ENCODE measurements around the gene IL16.
A peak's percentile ranks its signal among the peaks of the same experiment; 100 is the strongest.

The IL16 gene

DNA sequence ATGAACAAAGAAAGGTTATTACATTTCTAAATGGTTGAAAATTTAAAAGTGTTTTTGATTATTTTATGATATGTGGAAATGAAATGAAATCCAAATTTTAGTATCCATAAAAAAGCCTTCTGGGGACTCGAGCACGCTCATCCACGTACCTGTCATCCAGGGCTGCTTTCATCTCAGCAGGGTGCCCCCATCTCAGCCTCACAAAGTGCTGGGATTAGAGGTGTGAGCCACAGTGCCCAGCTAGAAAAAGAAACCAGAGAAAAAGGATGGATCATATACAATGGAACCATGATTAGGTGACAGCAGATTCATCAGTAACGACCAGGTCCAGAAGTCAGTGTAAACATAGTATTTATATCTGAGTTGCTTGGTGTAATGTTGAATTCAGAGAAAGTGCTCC lies 77.6 kb downstream of the IL16 start:
- no peaks in the 10 kb centered on the region for H3K27me3 ChIP-seq
- peaks cover 26 to 29% (median 28%) of the 10 kb centered on the region in 11 experiments for H3K9me3 ChIP-seq (replicated peaks in 1 of 11)
- H3K9ac ChIP-seq: no peak overlapping the region
- peaks cover 0 to 15% (median 0%) of the 10 kb centered on the region in 11 experiments; a peak in 4 of 22 replicates for H3K36me3 ChIP-seq
- H3K27ac ChIP-seq: no peak overlapping the region
- no peak for TF ChIP-seq Cebpa-rat (IDR thresholded peaks at IDR 0.05)
- peaks cover 14 to 26% (median 22%) of the 10 kb centered on the region in 10 experiments for H3K4me1 ChIP-seq
- no peaks in the 10 kb centered on the region for H4K20me1 ChIP-seq
- no peak overlapping the region for H3K4me2 ChIP-seq
- H3K4me3 ChIP-seq: no peak overlapping the region

DNA sequence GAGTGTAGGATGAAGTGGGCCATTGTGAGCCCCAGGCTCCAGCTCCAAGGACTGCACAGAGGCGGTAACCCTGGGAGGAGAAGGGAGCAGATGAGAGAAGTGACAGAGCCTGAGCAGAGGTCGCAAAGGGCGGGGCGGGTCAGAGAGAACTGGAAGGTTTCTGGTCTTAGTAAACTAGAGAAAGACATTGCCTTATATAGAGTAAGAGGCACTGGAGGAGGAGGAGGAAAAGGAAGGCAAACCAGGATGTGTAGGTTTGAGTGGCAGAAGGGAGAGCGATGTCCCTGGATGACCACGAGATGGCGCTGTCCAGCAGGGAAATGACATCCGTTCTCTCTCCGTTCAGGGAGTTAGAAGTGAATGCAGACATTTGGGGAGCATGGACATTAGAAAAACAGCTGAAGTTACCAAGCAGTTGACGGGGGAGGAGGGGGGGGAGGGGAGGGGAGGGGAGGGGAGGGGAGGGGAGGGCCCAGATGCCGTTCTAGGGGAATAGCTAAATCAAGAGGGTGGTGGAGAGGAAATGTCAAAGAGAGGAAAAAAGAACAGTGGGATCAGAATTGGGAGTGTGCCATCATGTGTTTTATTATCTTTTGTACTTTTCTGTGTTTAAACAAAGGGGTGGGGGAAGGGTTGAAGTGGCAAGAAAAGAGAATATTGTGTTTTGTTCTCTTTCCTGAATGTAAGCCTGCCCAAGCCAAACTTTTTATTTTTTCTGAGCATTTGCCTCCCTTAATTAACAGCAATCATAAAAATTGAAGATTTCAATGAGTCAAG lies 78.4 kb downstream of the IL16 start:
- peak overlapping the region in 7 of 11 experiments; percentile 3 to 67 (median 40); a peak in 8 of 22 replicates for H3K27ac ChIP-seq
- peak overlapping the region in 3 of 11 experiments; percentile 27 to 41 (median 37); a peak in 3 of 22 replicates for H3K9ac ChIP-seq
- no peak for TF ChIP-seq Cebpa-rat (IDR thresholded peaks at IDR 0.05)

GRCh38 chr15:81275711-81276392 lies 79.2 kb downstream of the IL16 start:
- peaks cover 26 to 30% (median 28%) of the 10 kb centered on the region in 11 experiments for H3K9me3 ChIP-seq (replicated peaks in 1 of 11)
- 0 out of 22 replicates have a peak, but pooled peaks of 1 of the 11 experiments have one; percentile 25 for TF ChIP-seq Cebpa-rat (IDR thresholded peaks at IDR 0.05)
- H3K36me3 ChIP-seq: peaks cover 0 to 15% (median 0%) of the 10 kb centered on the region in 11 experiments; a peak in 4 of 22 replicates
- H3K27me3 ChIP-seq: no peaks in the 10 kb centered on the region
- H3K4me2 ChIP-seq: peak overlapping the region in 9 of 11 experiments; percentile 3 to 53 (median 14); a peak in 8 of 22 replicates
- H3K27ac ChIP-seq: peak overlapping the region in 7 of 11 experiments; percentile 3 to 67 (median 40); a peak in 8 of 22 replicates
- peak overlapping the region in 2 of 11 experiments; percentile 37 to 41; a peak in 4 of 22 replicates for H3K9ac ChIP-seq
- H3K4me3 ChIP-seq: no peak overlapping the region
- H3K4me1 ChIP-seq: peaks cover 9 to 25% (median 18%) of the 10 kb centered on the region in 10 experiments
- no peaks in the 10 kb centered on the region for H4K20me1 ChIP-seq

More for the DNA sequence above, 78.4 kb downstream of the IL16 start:
- Histone ChIP-seq H3K9me3 (replicated peaks in 1 of 11) (peaks cover 26 to 30% (median 28%) of the 10 kb centered on the region in 11 experiments), H3K4me3 (no peak overlapping the region), H3K4me1 (peaks cover 9 to 22% (median 17%) of the 10 kb centered on the region in 10 experiments), H4K20me1 (no peaks in the 10 kb centered on the region), H3K36me3 (peaks cover 0 to 15% (median 0%) of the 10 kb centered on the region in 11 experiments; a peak in 4 of 22 replicates), H3K4me2 (peak overlapping the region in 9 of 11 experiments; percentile 13 to 53 (median 24); a peak in 9 of 22 replicates), H3K27me3 (no peaks in the 10 kb centered on the region)

DNA sequence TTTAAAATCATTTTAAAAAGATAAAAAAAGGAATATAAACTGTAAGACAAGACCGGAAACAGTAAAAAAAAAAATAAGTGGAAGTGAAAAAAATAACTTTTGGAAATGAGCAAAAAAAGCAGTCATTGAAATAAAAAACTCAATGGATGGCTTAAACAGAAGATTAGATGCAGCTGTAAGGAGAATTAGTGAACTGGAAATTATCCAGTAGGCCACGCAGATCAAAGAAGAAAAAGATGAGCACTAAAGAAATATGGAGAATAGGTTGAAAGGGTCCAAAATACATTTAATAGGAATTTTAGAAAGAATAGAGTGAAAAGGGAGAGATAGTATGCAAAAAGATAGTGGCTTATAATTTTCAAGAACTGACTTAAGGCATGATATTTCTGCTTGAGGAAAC lies 80.3 kb downstream of the IL16 start:
- Histone ChIP-seq H3K4me1 (peaks cover 21 to 35% (median 27%) of the 10 kb centered on the region in 10 experiments), H3K27me3 (no peaks in the 10 kb centered on the region), H3K9ac (no peak overlapping the region), H3K27ac (no peak overlapping the region), H3K9me3 (replicated peaks in 1 of 11) (peaks cover 26 to 30% (median 28%) of the 10 kb centered on the region in 11 experiments), H3K4me2 (no peak overlapping the region), H4K20me1 (no peaks in the 10 kb centered on the region), H3K4me3 (no peak overlapping the region), H3K36me3 (peaks cover 0 to 15% (median 0%) of the 10 kb centered on the region in 11 experiments; a peak in 4 of 22 replicates)
- no peak for TF ChIP-seq Cebpa-rat (IDR thresholded peaks at IDR 0.05)

- Histone ChIP-seq H3K9me3 (replicated peaks in 1 of 11) (peaks cover 26 to 30% (median 28%) of the 10 kb centered on the region in 11 experiments), H3K27ac (no peak overlapping the region), H4K20me1 (no peaks in the 10 kb centered on the region), H3K9ac (no peak overlapping the region), H3K4me3 (no peak overlapping the region), H3K4me1 (peaks cover 26 to 41% (median 34%) of the 10 kb centered on the region in 10 experiments), H3K36me3 (peaks cover 0 to 15% (median 0%) of the 10 kb centered on the region in 11 experiments; a peak in 4 of 22 replicates), H3K4me2 (no peak overlapping the region), H3K27me3 (no peaks in the 10 kb centered on the region)
- no peak for TF ChIP-seq Cebpa-rat (IDR thresholded peaks at IDR 0.05)
These were observed 81.2 kb downstream of the IL16 start for GRCh38 chr15:81277851-81278250.

- Histone ChIP-seq H3K4me2 (no peak overlapping the region), H3K9me3 (replicated peaks in 1 of 11) (peaks cover 26 to 30% (median 28%) of the 10 kb centered on the region in 11 experiments), H3K27me3 (no peaks in the 10 kb centered on the region), H3K4me3 (no peak overlapping the region), H3K4me1 (peaks cover 29 to 44% (median 36%) of the 10 kb centered on the region in 10 experiments), H4K20me1 (no peaks in the 10 kb centered on the region), H3K36me3 (peaks cover 0 to 15% (median 0%) of the 10 kb centered on the region in 11 experiments; a peak in 4 of 22 replicates), H3K27ac (no peak overlapping the region), H3K9ac (no peak overlapping the region)
- TF ChIP-seq Cebpa-rat (IDR thresholded peaks at IDR 0.05): no peak
These were observed 81.8 kb downstream of the IL16 start for GRCh38 chr15:81278306-81279029.

GRCh38 chr15:81279621-81280485 lies 83.2 kb downstream of the IL16 start:
- Histone ChIP-seq H3K9ac (no peak overlapping the region), H3K4me2 (0 out of 22 replicates have a peak overlapping the region, but pooled peaks of 1 of the 11 experiments have one; percentile 15), H3K9me3 (replicated peaks in 1 of 11) (peaks cover 26 to 30% (median 28%) of the 10 kb centered on the region in 11 experiments), H4K20me1 (no peaks in the 10 kb centered on the region), H3K27me3 (no peaks in the 10 kb centered on the region), H3K36me3 (peaks cover 0 to 15% (median 0%) of the 10 kb centered on the region in 11 experiments; a peak in 4 of 22 replicates), H3K4me1 (peaks cover 35 to 54% (median 43%) of the 10 kb centered on the region in 10 experiments), H3K27ac (no peak overlapping the region), H3K4me3 (no peak overlapping the region)
- no peak for TF ChIP-seq Cebpa-rat (IDR thresholded peaks at IDR 0.05)
